HEK293 (cell line): ENCODE measurements around the gene TMEM176B.

Experiments
- CTCF ChIA-PET: fragments of 350-600 bp; formaldehyde crosslinking; extraction: SDS; loops from one replicate; lab custom pipeline; 2021; ENCODE audit warnings: antibody characterized with exemption; lab: Yijun Ruan, JAX
- POLR2A ChIA-PET: fragments of 300-600 bp; formaldehyde crosslinking; extraction: SDS; loops from one replicate; lab custom pipeline; 2020; ENCODE audit warnings: antibody characterized with exemption, inconsistent platforms; lab: Yijun Ruan, JAX
- H3K27ac ChIP-seq: fragments of 200-500 bp; sonication (Bioruptor generic); 2 replicates; pipeline ENCODE4 v1.5.1; 2014; ENCODE audit warnings: low read depth, low read length, control low read depth, inconsistent platforms; ENCODE audit errors: extremely low read depth
- H3K36me3 ChIP-seq, 2 experiments: fragments of 200-500 bp in 1 of 2; sonication (Bioruptor generic) in 1 of 2; 1 replicate in 1 of 2; 2 replicates in 1 of 2; pipeline ENCODE4 v1.5.1; 2014 to 2017; ENCODE audit warnings: inconsistent platforms in 2 of 2, low read length in 2 of 2; ENCODE audit not compliant: control insufficient read depth in 2 of 2, insufficient read depth in 1 of 2
- H3K4me1 ChIP-seq: fragments of 200-500 bp; sonication (Bioruptor generic); 2 replicates; pipeline ENCODE4 v1.5.1; 2014; ENCODE audit warnings: mild to moderate bottlenecking, low read length, inconsistent platforms; ENCODE audit not compliant: control insufficient read depth, insufficient read depth
- H3K4me3 ChIP-seq: 2 replicates; pipeline ENCODE4 v1.5.1; 2011; ENCODE audit warnings: low read depth, mild to moderate bottlenecking, control low read depth, low read length, moderate library complexity
- H3K9me3 ChIP-seq: fragments of 200-500 bp; sonication (Bioruptor generic); 2 replicates; pipeline ENCODE4 v1.5.1; 2014; ENCODE audit warnings: low read depth, low read length, inconsistent platforms; ENCODE audit not compliant: control insufficient read depth, insufficient read depth
- HOXD13 ChIP-seq: sonication (generic); formaldehyde crosslinking; IDR thresholded peaks from 2 replicates; pipeline ENCODE4 v1.8.0; 2022; ENCODE audit warnings: missing genetic modification reagents, borderline replicate concordance
- KLF1 ChIP-seq: fragments of 450-650 bp; formaldehyde crosslinking; IDR thresholded peaks from 2 replicates; pipeline ENCODE4 v1.5.1; 2016; ENCODE audit warnings: missing biosample characterization, missing genetic modification characterization
- TCF7L2 ChIP-seq: IDR thresholded peaks from 2 replicates; pipeline ENCODE4 v1.6.1; 2011; ENCODE audit warnings: low read depth, mild to moderate bottlenecking, inconsistent platforms, low read length, moderate library complexity, borderline replicate concordance
- ZBTB1 ChIP-seq: fragments of 450-650 bp; formaldehyde crosslinking; IDR thresholded peaks from 2 replicates; pipeline ENCODE4 v1.5.1; 2016; ENCODE audit warnings: missing biosample characterization, missing genetic modification characterization
- ZNF132 ChIP-seq: fragments of 450-650 bp; formaldehyde crosslinking; IDR thresholded peaks from 2 replicates; pipeline ENCODE4 v1.5.1; 2017; ENCODE audit warnings: missing biosample characterization, missing genetic modification characterization, borderline replicate concordance
- ZNF16 ChIP-seq: fragments of 450-650 bp; formaldehyde crosslinking; IDR thresholded peaks from 2 replicates; pipeline ENCODE4 v1.5.1; 2016; ENCODE audit warnings: low read depth, missing biosample characterization, missing genetic modification characterization
- ZNF202 ChIP-seq: fragments of 450-650 bp; formaldehyde crosslinking; IDR thresholded peaks from 2 replicates; pipeline ENCODE4 v1.5.1; 2016; ENCODE audit warnings: missing biosample characterization, missing genetic modification characterization, borderline replicate concordance
- ZNF24 ChIP-seq: fragments of 450-650 bp; formaldehyde crosslinking; IDR thresholded peaks from 2 replicates; pipeline ENCODE4 v1.5.1; 2016; ENCODE audit warnings: missing biosample characterization, missing genetic modification characterization
- ZNF248 ChIP-seq: fragments of 450-650 bp; formaldehyde crosslinking; IDR thresholded peaks from 2 replicates; pipeline ENCODE4 v1.5.1; 2017; ENCODE audit warnings: missing biosample characterization, missing genetic modification characterization
- ZNF280D ChIP-seq: fragments of 450-650 bp; formaldehyde crosslinking; IDR thresholded peaks from 2 replicates; pipeline ENCODE4 v1.5.1; 2016; ENCODE audit warnings: missing biosample characterization, missing genetic modification characterization
- ZNF391 ChIP-seq: fragments of 450-650 bp; formaldehyde crosslinking; IDR thresholded peaks from 2 replicates; pipeline ENCODE4 v1.5.1; 2016; ENCODE audit warnings: low read depth, missing biosample characterization, missing genetic modification characterization, borderline replicate concordance
- ZNF416 ChIP-seq: fragments of 450-650 bp; formaldehyde crosslinking; IDR thresholded peaks from 2 replicates; pipeline ENCODE4 v1.5.1; 2016; ENCODE audit warnings: missing biosample characterization, missing genetic modification characterization
- ZNF600 ChIP-seq: fragments of 450-650 bp; formaldehyde crosslinking; IDR thresholded peaks from 2 replicates; pipeline ENCODE4 v1.5.1; 2016; ENCODE audit warnings: missing biosample characterization, missing genetic modification characterization
- ZNF621 ChIP-seq: fragments of 450-650 bp; formaldehyde crosslinking; IDR thresholded peaks from 2 replicates; pipeline ENCODE4 v1.5.1; 2017; ENCODE audit warnings: missing biosample characterization, missing genetic modification characterization
- ZNF623 ChIP-seq: fragments of 450-650 bp; formaldehyde crosslinking; IDR thresholded peaks from 2 replicates; pipeline ENCODE4 v1.5.1; 2016; ENCODE audit warnings: missing biosample characterization, missing genetic modification characterization
- ZNF664 ChIP-seq: fragments of 450-650 bp; formaldehyde crosslinking; IDR thresholded peaks from 2 replicates; pipeline ENCODE4 v1.5.1; 2016; ENCODE audit warnings: missing biosample characterization, missing genetic modification characterization
- ZNF670 ChIP-seq: fragments of 450-650 bp; formaldehyde crosslinking; IDR thresholded peaks from 2 replicates; pipeline ENCODE4 v1.5.1; 2016; ENCODE audit warnings: missing biosample characterization, missing genetic modification characterization, low read depth
- ZNF701 ChIP-seq: fragments of 450-650 bp; formaldehyde crosslinking; IDR thresholded peaks from 2 replicates; pipeline ENCODE4 v1.5.1; 2016; ENCODE audit warnings: missing biosample characterization, missing genetic modification characterization
- ZNF837 ChIP-seq: fragments of 450-650 bp; formaldehyde crosslinking; IDR thresholded peaks from 2 replicates; pipeline ENCODE4 v1.5.1; 2016; ENCODE audit warnings: missing biosample characterization, missing genetic modification characterization
- TF ChIP-seq, protein P1 (sequence below): fragments of 450-650 bp; formaldehyde crosslinking; IDR thresholded peaks from 2 replicates; pipeline ENCODE4 v1.5.1; 2016; ENCODE audit warnings: missing biosample characterization, missing genetic modification characterization, borderline replicate concordance

The TMEM176B gene

DNA sequence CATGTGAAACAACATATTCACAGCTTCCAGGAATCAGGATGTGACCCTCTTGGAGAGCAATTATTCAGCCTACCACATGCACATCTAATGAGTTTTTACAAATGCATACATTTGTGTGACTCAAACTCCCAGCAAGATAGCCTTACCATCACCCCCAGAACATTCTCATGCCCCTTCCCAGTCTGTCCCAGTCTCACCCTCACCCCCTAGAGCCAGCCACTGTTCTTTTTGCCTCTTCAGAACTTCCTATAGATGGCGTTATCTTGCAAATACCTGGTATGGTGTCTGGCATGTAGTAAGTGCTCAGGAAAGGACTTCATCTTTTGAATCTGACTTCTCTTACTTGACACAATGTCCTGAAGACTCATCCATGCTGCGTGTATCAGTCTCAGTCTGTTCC lies 28.2 kb upstream of the TMEM176B start:
- ChIA-PET POLR2A (no interaction called here), CTCF (no interaction called here)

GRCh38 chr7:150826061-150826849 lies 26.1 kb upstream of the TMEM176B start:
- Histone ChIP-seq H3K27ac (no peak overlapping the region), H3K4me1 (no peaks in the 10 kb centered on the region), H3K9me3 (no peaks in the 10 kb centered on the region), H3K4me3 (no peak overlapping the region), H3K36me3 (no peaks in the 10 kb centered on the region)
- ChIA-PET POLR2A (no interaction called here), CTCF (interaction anchor here (0.9 kb wide), 1 partner anchor 50 kb away, joined by 3 read pairs; no protein-coding TSS in a partner anchor)
- TF ChIP-seq ZNF670 (tag by site-specific recombination) (no peak), ZNF837 (tag by site-specific recombination) (no peak), HOXD13 (CRISPR knock-in tag) (no peak), TCF7L2 (no peak), ZNF16 (tag by site-specific recombination) (no peak), ZNF202 (tag by site-specific recombination) (no peak)

More for the DNA sequence above, 28.2 kb upstream of the TMEM176B start:
- Histone ChIP-seq H3K9me3 (no peaks in the 10 kb centered on the region), H3K27ac (no peak overlapping the region), H3K4me1 (no peaks in the 10 kb centered on the region), H3K36me3 (no peaks in the 10 kb centered on the region), H3K4me3 (no peak overlapping the region)
- peak; percentile 19; the same call in 1 of the 2 replicates for TF ChIP-seq ZNF664 (tag by site-specific recombination)
- no peak for TF ChIP-seq ZNF600 (tag by site-specific recombination)

- Histone ChIP-seq H3K9me3 (no peaks in the 10 kb centered on the region), H3K27ac (no peak overlapping the region), H3K36me3 (no peaks in the 10 kb centered on the region), H3K4me1 (no peaks in the 10 kb centered on the region), H3K4me3 (no peak overlapping the region)
- ChIA-PET POLR2A (interaction anchor here (0.6 kb wide), 1 partner anchor 20 kb away, joined by 4 read pairs; no protein-coding TSS in a partner anchor), CTCF (interaction anchor here (0.6 to 1.6 kb wide), 4 partner anchors 8 to 1295 kb away, joined by 3 to 4 read pairs (median 3); no protein-coding TSS in a partner anchor)
- TF ChIP-seq ZNF416 (tag by site-specific recombination) (no peak), KLF1 (tag by site-specific recombination) (no peak), ZNF280D (no peak), ZNF391 (tag by site-specific recombination) (no peak), ZNF24 (tag by site-specific recombination) (no peak), ZNF623 (tag by site-specific recombination) (no peak), ZBTB1 (tag by site-specific recombination) (no peak), ZNF701 (tag by site-specific recombination) (no peak), ZNF132 (no peak), ZNF248 (tag by site-specific recombination) (no peak), ZNF621 (tag by site-specific recombination) (no peak), ZNF837 (tag by site-specific recombination) (no peak)
- TF ChIP-seq, protein P1, sequence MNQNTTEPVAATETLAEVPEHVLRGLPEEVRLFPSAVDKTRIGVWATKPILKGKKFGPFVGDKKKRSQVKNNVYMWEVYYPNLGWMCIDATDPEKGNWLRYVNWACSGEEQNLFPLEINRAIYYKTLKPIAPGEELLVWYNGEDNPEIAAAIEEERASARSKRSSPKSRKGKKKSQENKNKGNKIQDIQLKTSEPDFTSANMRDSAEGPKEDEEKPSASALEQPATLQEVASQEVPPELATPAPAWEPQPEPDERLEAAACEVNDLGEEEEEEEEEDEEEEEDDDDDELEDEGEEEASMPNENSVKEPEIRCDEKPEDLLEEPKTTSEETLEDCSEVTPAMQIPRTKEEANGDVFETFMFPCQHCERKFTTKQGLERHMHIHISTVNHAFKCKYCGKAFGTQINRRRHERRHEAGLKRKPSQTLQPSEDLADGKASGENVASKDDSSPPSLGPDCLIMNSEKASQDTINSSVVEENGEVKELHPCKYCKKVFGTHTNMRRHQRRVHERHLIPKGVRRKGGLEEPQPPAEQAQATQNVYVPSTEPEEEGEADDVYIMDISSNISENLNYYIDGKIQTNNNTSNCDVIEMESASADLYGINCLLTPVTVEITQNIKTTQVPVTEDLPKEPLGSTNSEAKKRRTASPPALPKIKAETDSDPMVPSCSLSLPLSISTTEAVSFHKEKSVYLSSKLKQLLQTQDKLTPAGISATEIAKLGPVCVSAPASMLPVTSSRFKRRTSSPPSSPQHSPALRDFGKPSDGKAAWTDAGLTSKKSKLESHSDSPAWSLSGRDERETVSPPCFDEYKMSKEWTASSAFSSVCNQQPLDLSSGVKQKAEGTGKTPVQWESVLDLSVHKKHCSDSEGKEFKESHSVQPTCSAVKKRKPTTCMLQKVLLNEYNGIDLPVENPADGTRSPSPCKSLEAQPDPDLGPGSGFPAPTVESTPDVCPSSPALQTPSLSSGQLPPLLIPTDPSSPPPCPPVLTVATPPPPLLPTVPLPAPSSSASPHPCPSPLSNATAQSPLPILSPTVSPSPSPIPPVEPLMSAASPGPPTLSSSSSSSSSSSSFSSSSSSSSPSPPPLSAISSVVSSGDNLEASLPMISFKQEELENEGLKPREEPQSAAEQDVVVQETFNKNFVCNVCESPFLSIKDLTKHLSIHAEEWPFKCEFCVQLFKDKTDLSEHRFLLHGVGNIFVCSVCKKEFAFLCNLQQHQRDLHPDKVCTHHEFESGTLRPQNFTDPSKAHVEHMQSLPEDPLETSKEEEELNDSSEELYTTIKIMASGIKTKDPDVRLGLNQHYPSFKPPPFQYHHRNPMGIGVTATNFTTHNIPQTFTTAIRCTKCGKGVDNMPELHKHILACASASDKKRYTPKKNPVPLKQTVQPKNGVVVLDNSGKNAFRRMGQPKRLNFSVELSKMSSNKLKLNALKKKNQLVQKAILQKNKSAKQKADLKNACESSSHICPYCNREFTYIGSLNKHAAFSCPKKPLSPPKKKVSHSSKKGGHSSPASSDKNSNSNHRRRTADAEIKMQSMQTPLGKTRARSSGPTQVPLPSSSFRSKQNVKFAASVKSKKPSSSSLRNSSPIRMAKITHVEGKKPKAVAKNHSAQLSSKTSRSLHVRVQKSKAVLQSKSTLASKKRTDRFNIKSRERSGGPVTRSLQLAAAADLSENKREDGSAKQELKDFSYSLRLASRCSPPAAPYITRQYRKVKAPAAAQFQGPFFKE (tag by site-specific recombination), result no peak
These were observed 24.4 kb upstream of the TMEM176B start for GRCh38 chr7:150824379-150825177.
